ENCODE measurements around the gene PRPH2.

Gene PRPH2

GRCh38 chr6:42722497-42722896 is at the start of gene PRPH2:
Gene PRPH2 (minus strand): TSS chr6:42722597. CDS start chr6:42722334, 263 bp downstream.
- Histone ChIP-seq H3K9me2 (replicated peaks; ENCODE audit: control insufficient read depth, low read length) (no peaks in the 10 kb centered on the region), H3K4me2 (ENCODE audit: low read length) (no peak within 1 kb of the TSS), H3K36me3 (ENCODE audit: control insufficient read depth, low read length) (no peaks in the 10 kb centered on the region), H3F3A (ENCODE audit: control insufficient read depth, insufficient read depth) (no peaks in the 10 kb centered on the region; the same call in 1 of the 2 replicates), H3K4me1 (ENCODE audit: control insufficient read depth, low read length) (peaks cover 22% of the 10 kb centered on the region), H3K27ac (ENCODE audit: low read depth, low read length) (no peak within 1 kb of the TSS), H3K79me2 (ENCODE audit: control insufficient read depth, low read length) (no peaks in the 10 kb centered on the region), H3K9me3 (ENCODE audit: control insufficient read depth, insufficient read depth, low read length) (no peaks in the 10 kb centered on the region), H4K20me1 (ENCODE audit: control insufficient read depth, insufficient read depth, low read depth, low read length) (no peaks in the 10 kb centered on the region), H3K27me3 (ENCODE audit: control insufficient read depth, low read length) (no peaks in the 10 kb centered on the region), H3K4me3 (ENCODE audit: low read length) (no peak within 1 kb of the TSS)
- TF ChIP-seq EZH2phosphoT487 (IDR thresholded peaks at IDR 0.05; ENCODE audit: borderline replicate concordance, low read length) (no peak), CTCF (IDR thresholded peaks at IDR 0.05; ENCODE audit: low read depth, low read length, poor library complexity, severe bottlenecking) (no peak)

- Histone ChIP-seq H3K9me2 (replicated peaks; ENCODE audit: control insufficient read depth, low read length) (no peaks in the 10 kb centered on the region), H3K79me2 (ENCODE audit: control insufficient read depth, low read length) (peaks cover 26% of the 10 kb centered on the region), H3K4me1 (ENCODE audit: control insufficient read depth, low read length) (peaks cover 74% of the 10 kb centered on the region), H3F3A (ENCODE audit: control insufficient read depth, insufficient read depth) (peaks cover 51% of the 10 kb centered on the region), H3K4me3 (ENCODE audit: low read length) (peak overlapping the region; percentile 61), H3K27me3 (ENCODE audit: control insufficient read depth, low read length) (no peaks in the 10 kb centered on the region), H3K36me3 (ENCODE audit: control insufficient read depth, low read length) (0 out of 2 replicates have a peak, but pooled peaks cover 3% of the 10 kb centered on the region), H4K20me1 (ENCODE audit: control insufficient read depth, insufficient read depth, low read depth, low read length) (no peaks in the 10 kb centered on the region), H3K9me3 (ENCODE audit: control insufficient read depth, insufficient read depth, low read length) (no peaks in the 10 kb centered on the region), H3K27ac (ENCODE audit: low read depth, low read length) (peak overlapping the region; percentile 92), H3K4me2 (ENCODE audit: low read length) (peak overlapping the region; percentile 65)
- TF ChIP-seq CTCF (IDR thresholded peaks at IDR 0.05; ENCODE audit: low read depth, low read length, poor library complexity, severe bottlenecking) (no peak), EZH2phosphoT487 (IDR thresholded peaks at IDR 0.05; ENCODE audit: borderline replicate concordance, low read length) (no peak)
These were observed 49.3 kb upstream of the PRPH2 start for GRCh38 chr6:42771741-42772100.

GRCh38 chr6:42769836-42770235 is 47.4 kb upstream of the PRPH2 start:
- Histone ChIP-seq H3K27me3 (ENCODE audit: control insufficient read depth, low read length) (no peaks in the 10 kb centered on the region), H3K9me2 (replicated peaks; ENCODE audit: control insufficient read depth, low read length) (no peaks in the 10 kb centered on the region), H3K4me1 (ENCODE audit: control insufficient read depth, low read length) (peaks cover 55% of the 10 kb centered on the region), H3K79me2 (ENCODE audit: control insufficient read depth, low read length) (peaks cover 22% of the 10 kb centered on the region), H3K9me3 (ENCODE audit: control insufficient read depth, insufficient read depth, low read length) (no peaks in the 10 kb centered on the region), H4K20me1 (ENCODE audit: control insufficient read depth, insufficient read depth, low read depth, low read length) (no peaks in the 10 kb centered on the region), H3K4me3 (ENCODE audit: low read length) (no peak overlapping the region), H3K36me3 (ENCODE audit: control insufficient read depth, low read length) (no peaks in the 10 kb centered on the region), H3K4me2 (ENCODE audit: low read length) (peak overlapping the region; percentile 32; the same call in 1 of the 2 replicates), H3K27ac (ENCODE audit: low read depth, low read length) (peak overlapping the region; percentile 92), H3F3A (ENCODE audit: control insufficient read depth, insufficient read depth) (peaks cover 37% of the 10 kb centered on the region)
- TF ChIP-seq CTCF (IDR thresholded peaks at IDR 0.05; ENCODE audit: low read depth, low read length, poor library complexity, severe bottlenecking) (no peak), EZH2phosphoT487 (IDR thresholded peaks at IDR 0.05; ENCODE audit: borderline replicate concordance, low read length) (no peak)
